OCI-LY7 (cell line): Measurements from ENCODE around the gene CMIP.

Experiments
- EZH2phosphoT487 ChIP-seq: fragments of 200-600 bp; sonication (generic); IDR thresholded peaks from 2 replicates; pipeline ENCODE4 v1.6.1; 2018; ENCODE audit warnings: low read depth, borderline replicate concordance, mild to moderate bottlenecking, mixed run types, antibody characterized with exemption, low read length, moderate library complexity, mixed read lengths
- TF ChIP-seq, protein P1 (sequence below): fragments of 200-600 bp; sonication (generic); conservative IDR thresholded peaks from 2 replicates; pipeline ENCODE4 v1.5.1; 2014; ENCODE audit warnings: mild to moderate bottlenecking, antibody characterized with exemption, low read length, moderate library complexity, mixed read lengths

DNA sequence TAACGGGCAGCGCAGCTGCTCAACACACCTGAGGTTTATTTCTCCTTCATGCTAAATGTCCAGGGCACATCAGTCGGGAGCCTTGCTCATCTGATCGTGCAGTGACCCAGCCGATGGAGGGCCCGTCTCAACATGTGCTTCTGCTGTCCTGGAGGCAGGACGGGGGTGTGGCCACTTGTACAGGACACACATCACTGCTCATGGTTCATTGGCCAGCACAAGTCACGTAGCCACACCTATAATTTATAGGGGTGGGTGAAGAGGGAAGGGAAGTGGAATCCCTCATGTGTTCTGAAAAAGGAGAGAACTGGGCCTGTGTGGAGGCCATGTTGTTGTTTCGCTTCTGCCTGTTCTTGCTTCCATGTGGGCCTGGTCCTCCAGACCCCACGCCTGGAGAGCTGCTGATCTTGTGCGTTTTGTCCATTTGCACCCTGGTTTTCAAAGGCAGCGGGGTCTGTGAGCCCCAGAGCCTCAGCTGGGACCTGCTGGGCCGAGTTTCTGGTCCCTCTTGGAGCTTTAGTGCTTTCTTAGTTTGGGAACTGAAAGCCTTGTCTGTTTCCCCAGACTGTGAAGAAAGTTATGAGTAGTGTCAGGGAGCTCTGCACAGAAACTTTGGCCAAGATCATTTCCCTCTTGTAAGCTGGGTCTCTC lies 60.5 kb downstream of the CMIP start:
- no peak for TF ChIP-seq EZH2phosphoT487
- TF ChIP-seq, protein P1, sequence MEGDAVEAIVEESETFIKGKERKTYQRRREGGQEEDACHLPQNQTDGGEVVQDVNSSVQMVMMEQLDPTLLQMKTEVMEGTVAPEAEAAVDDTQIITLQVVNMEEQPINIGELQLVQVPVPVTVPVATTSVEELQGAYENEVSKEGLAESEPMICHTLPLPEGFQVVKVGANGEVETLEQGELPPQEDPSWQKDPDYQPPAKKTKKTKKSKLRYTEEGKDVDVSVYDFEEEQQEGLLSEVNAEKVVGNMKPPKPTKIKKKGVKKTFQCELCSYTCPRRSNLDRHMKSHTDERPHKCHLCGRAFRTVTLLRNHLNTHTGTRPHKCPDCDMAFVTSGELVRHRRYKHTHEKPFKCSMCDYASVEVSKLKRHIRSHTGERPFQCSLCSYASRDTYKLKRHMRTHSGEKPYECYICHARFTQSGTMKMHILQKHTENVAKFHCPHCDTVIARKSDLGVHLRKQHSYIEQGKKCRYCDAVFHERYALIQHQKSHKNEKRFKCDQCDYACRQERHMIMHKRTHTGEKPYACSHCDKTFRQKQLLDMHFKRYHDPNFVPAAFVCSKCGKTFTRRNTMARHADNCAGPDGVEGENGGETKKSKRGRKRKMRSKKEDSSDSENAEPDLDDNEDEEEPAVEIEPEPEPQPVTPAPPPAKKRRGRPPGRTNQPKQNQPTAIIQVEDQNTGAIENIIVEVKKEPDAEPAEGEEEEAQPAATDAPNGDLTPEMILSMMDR = no peak
